ENCODE results near the gene MARK1.

DNA sequence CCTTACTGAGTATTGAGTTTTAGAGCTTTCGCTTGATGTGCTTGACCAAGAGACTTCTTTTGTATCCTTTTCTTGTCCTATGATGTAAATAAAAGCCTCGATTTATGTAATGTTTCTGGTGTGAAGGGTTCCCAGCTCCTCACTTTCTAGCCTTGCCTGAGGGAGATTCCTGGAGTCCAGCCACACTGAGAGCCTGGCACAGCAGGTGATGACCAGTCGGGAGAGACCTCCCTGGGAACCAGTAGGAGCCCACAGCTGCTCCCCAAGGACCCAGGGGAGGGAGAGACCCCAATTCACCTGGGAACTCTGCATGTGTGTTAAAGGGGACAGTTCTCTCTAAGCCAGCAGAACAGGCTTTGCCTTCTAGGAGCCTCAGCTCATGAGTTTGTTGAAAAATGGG, 171.1 kb downstream of the MARK1 start:
- TF ChIP-seq, protein P1, sequence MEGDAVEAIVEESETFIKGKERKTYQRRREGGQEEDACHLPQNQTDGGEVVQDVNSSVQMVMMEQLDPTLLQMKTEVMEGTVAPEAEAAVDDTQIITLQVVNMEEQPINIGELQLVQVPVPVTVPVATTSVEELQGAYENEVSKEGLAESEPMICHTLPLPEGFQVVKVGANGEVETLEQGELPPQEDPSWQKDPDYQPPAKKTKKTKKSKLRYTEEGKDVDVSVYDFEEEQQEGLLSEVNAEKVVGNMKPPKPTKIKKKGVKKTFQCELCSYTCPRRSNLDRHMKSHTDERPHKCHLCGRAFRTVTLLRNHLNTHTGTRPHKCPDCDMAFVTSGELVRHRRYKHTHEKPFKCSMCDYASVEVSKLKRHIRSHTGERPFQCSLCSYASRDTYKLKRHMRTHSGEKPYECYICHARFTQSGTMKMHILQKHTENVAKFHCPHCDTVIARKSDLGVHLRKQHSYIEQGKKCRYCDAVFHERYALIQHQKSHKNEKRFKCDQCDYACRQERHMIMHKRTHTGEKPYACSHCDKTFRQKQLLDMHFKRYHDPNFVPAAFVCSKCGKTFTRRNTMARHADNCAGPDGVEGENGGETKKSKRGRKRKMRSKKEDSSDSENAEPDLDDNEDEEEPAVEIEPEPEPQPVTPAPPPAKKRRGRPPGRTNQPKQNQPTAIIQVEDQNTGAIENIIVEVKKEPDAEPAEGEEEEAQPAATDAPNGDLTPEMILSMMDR (IDR thresholded peaks at IDR 0.05), result no peak
- TF ChIP-seq EZH2 (IDR thresholded peaks at IDR 0.05), result no peak
